ENCODE results near the gene SF3A2.

- TF ChIP-seq ESRRA (CRISPR knock-in tag; IDR thresholded peaks at IDR 0.05; ENCODE audit: borderline replicate concordance) (no peak), ATF3 (CRISPR knock-in tag; conservative IDR thresholded peaks at IDR 0.05) (no peak), CREB1 (CRISPR knock-in tag; IDR thresholded peaks at IDR 0.05) (no peak), JUN (CRISPR knock-in tag; IDR thresholded peaks at IDR 0.05) (no peak), MLX (CRISPR knock-in tag; IDR thresholded peaks at IDR 0.05) (no peak), ZNF263 (CRISPR knock-in tag; IDR thresholded peaks at IDR 0.05; ENCODE audit: low read depth) (no peak), TEAD1 (CRISPR knock-in tag; IDR thresholded peaks at IDR 0.05) (no peak), ATF1 (CRISPR knock-in tag; IDR thresholded peaks at IDR 0.05) (no peak)
- TF ChIP-seq, protein P1, sequence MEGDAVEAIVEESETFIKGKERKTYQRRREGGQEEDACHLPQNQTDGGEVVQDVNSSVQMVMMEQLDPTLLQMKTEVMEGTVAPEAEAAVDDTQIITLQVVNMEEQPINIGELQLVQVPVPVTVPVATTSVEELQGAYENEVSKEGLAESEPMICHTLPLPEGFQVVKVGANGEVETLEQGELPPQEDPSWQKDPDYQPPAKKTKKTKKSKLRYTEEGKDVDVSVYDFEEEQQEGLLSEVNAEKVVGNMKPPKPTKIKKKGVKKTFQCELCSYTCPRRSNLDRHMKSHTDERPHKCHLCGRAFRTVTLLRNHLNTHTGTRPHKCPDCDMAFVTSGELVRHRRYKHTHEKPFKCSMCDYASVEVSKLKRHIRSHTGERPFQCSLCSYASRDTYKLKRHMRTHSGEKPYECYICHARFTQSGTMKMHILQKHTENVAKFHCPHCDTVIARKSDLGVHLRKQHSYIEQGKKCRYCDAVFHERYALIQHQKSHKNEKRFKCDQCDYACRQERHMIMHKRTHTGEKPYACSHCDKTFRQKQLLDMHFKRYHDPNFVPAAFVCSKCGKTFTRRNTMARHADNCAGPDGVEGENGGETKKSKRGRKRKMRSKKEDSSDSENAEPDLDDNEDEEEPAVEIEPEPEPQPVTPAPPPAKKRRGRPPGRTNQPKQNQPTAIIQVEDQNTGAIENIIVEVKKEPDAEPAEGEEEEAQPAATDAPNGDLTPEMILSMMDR (IDR thresholded peaks at IDR 0.05) = no peak
These were observed 11.1 kb upstream of the SF3A2 start for GRCh38 chr19:2225415-2226050.
